HG02870 (cell line): ENCODE results near the gene SUPT3H.

ENCODE experiments used
- ATAC-seq: cut with Tn5 transposase; IDR thresholded peaks from one replicate; pipeline ENCODE4 v1.9.1; 2021; ENCODE audit warnings: mild to moderate bottlenecking, moderate library complexity; ENCODE audit not compliant: unreplicated experiment

The SUPT3H gene

GRCh38 chr6:45132059-45132458 is 245.7 kb downstream of the SUPT3H start:
- ATAC-seq = no peak

- no peak for ATAC-seq
These were observed 248.7 kb downstream of the SUPT3H start for GRCh38 chr6:45129051-45129450.

GRCh38 chr6:45127185-45127584 is 250.5 kb downstream of the SUPT3H start:
- ATAC-seq = no peak

GRCh38 chr6:45126033-45126432 is 251.7 kb downstream of the SUPT3H start:
- no peak for ATAC-seq

- ATAC-seq = no peak
These were observed 254.7 kb downstream of the SUPT3H start for GRCh38 chr6:45123023-45123422.

- ATAC-seq = no peak
These were observed 259.0 kb downstream of the SUPT3H start for GRCh38 chr6:45118754-45119153.

- no peak for ATAC-seq
These were observed 260.9 kb downstream of the SUPT3H start for GRCh38 chr6:45116714-45117410.

- no peak for ATAC-seq
These were observed 262.0 kb downstream of the SUPT3H start for GRCh38 chr6:45115696-45116095.

GRCh38 chr6:45112711-45113110 is 265.0 kb downstream of the SUPT3H start:
- no peak for ATAC-seq

- no peak for ATAC-seq
These were observed 268.2 kb downstream of the SUPT3H start for GRCh38 chr6:45109551-45109950.

- no peak for ATAC-seq
These were observed 272.4 kb downstream of the SUPT3H start for GRCh38 chr6:45105170-45105820.

- ATAC-seq = no peak
These were observed 273.3 kb downstream of the SUPT3H start for GRCh38 chr6:45104429-45104828.

- ATAC-seq = no peak
These were observed 279.5 kb downstream of the SUPT3H start for GRCh38 chr6:45098256-45098655.

GRCh38 chr6:45094831-45095230 is 282.9 kb downstream of the SUPT3H start:
- ATAC-seq = no peak

- ATAC-seq = no peak
These were observed 285.6 kb downstream of the SUPT3H start for GRCh38 chr6:45092135-45092534.

GRCh38 chr6:45086360-45087084 is 291.2 kb downstream of the SUPT3H start:
- no peak for ATAC-seq

- no peak for ATAC-seq
These were observed 293.5 kb downstream of the SUPT3H start for GRCh38 chr6:45084257-45084656.

- no peak for ATAC-seq
These were observed 295.6 kb downstream of the SUPT3H start for GRCh38 chr6:45082091-45082490.

GRCh38 chr6:45081634-45082033 is 296.1 kb downstream of the SUPT3H start:
- no peak for ATAC-seq

- no peak for ATAC-seq
These were observed 299.3 kb downstream of the SUPT3H start for GRCh38 chr6:45078432-45078831.

GRCh38 chr6:45076217-45076930 is 301.4 kb downstream of the SUPT3H start:
- ATAC-seq = no peak
